ENCODE results near the gene SYTL5.

SYTL5 gene

DNA sequence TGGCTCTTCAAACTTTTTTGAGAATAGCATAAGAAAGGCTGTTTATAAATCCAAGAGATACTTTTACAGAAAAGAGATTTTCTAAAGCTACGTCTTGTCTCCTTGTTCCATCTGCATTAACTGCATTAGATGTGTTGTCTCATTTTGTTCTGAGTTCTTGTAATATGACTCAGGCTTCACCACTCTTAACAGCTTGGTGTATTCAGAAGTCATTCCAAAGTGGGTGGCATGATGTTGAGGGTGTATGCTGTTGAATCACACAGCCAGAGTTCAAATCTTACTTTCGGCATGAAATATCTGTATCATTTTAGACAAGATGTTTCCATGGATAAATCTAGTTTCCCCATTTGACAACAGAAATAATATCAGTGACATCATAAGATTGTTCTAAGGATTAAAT, 30.1 kb downstream of the SYTL5 start:
- H3K4me3 ChIP-seq (ENCODE audit: low read length, poor library complexity, severe bottlenecking), result no peak overlapping the region
- no peaks in the 10 kb centered on the region for H3K4me1 ChIP-seq (ENCODE audit: insufficient read depth, low read length, poor library complexity, severe bottlenecking)
- no peak overlapping the region for H3K9ac ChIP-seq (ENCODE audit: low read depth, low read length, poor library complexity, severe bottlenecking)
- no peak overlapping the region for H2AFZ ChIP-seq (ENCODE audit: low read length)
- no peaks in the 10 kb centered on the region for H3K79me2 ChIP-seq (ENCODE audit: insufficient read depth, low read length)
- H3K4me2 ChIP-seq (ENCODE audit: low read depth, low read length, poor library complexity, severe bottlenecking), result no peak overlapping the region
- H3F3A ChIP-seq (ENCODE audit: low read depth), result no peaks in the 10 kb centered on the region
- TF ChIP-seq, protein P1, sequence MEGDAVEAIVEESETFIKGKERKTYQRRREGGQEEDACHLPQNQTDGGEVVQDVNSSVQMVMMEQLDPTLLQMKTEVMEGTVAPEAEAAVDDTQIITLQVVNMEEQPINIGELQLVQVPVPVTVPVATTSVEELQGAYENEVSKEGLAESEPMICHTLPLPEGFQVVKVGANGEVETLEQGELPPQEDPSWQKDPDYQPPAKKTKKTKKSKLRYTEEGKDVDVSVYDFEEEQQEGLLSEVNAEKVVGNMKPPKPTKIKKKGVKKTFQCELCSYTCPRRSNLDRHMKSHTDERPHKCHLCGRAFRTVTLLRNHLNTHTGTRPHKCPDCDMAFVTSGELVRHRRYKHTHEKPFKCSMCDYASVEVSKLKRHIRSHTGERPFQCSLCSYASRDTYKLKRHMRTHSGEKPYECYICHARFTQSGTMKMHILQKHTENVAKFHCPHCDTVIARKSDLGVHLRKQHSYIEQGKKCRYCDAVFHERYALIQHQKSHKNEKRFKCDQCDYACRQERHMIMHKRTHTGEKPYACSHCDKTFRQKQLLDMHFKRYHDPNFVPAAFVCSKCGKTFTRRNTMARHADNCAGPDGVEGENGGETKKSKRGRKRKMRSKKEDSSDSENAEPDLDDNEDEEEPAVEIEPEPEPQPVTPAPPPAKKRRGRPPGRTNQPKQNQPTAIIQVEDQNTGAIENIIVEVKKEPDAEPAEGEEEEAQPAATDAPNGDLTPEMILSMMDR (conservative IDR thresholded peaks at IDR 0.05; ENCODE audit: low read length), result no peak
- TF ChIP-seq EZH2phosphoT487 (IDR thresholded peaks at IDR 0.05; ENCODE audit: borderline replicate concordance), result no peak
- no peaks in the 10 kb centered on the region for H3K9me3 ChIP-seq (ENCODE audit: insufficient read depth, low read depth, low read length)
- H3K27me3 ChIP-seq (ENCODE audit: insufficient read depth, low read length, poor library complexity, severe bottlenecking), result no peaks in the 10 kb centered on the region
- no peaks in the 10 kb centered on the region for H3K36me3 ChIP-seq (ENCODE audit: insufficient read depth, low read length)
- no peaks in the 10 kb centered on the region for H4K20me1 ChIP-seq (ENCODE audit: insufficient read depth, low read length, poor library complexity, severe bottlenecking)
- no peaks in the 10 kb centered on the region for H3K9me2 ChIP-seq (replicated peaks; ENCODE audit: low read depth, low read length)

DNA sequence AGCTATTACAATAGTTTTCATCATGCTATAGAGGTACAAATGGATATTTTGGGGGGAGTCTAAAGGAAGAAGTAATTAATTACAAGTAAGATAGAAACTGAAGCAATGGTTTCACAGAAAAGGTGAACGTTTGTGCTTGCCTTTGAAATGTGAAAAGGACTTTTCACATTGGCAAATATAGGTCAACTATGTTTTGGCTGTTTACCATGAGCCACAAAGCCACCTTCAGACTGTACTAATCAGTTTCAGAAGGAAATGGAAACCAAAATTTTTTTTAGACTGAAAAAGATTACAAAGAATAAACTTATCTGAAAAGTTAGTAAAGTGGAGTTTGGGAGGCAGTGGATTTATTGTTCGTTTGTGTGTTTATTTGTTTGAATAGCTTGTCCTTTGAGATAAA, 32.1 kb downstream of the SYTL5 start:
- Histone ChIP-seq H4K20me1 (ENCODE audit: insufficient read depth, low read length, poor library complexity, severe bottlenecking) (no peaks in the 10 kb centered on the region), H3K27me3 (ENCODE audit: insufficient read depth, low read length, poor library complexity, severe bottlenecking) (no peaks in the 10 kb centered on the region), H3K4me1 (ENCODE audit: insufficient read depth, low read length, poor library complexity, severe bottlenecking) (no peaks in the 10 kb centered on the region), H3F3A (ENCODE audit: low read depth) (no peaks in the 10 kb centered on the region), H3K4me2 (ENCODE audit: low read depth, low read length, poor library complexity, severe bottlenecking) (no peak overlapping the region), H3K4me3 (ENCODE audit: low read length, poor library complexity, severe bottlenecking) (no peak overlapping the region), H3K9me3 (ENCODE audit: insufficient read depth, low read depth, low read length) (no peaks in the 10 kb centered on the region), H2AFZ (ENCODE audit: low read length) (no peak overlapping the region), H3K36me3 (ENCODE audit: insufficient read depth, low read length) (no peaks in the 10 kb centered on the region), H3K79me2 (ENCODE audit: insufficient read depth, low read length) (no peaks in the 10 kb centered on the region), H3K9me2 (replicated peaks; ENCODE audit: low read depth, low read length) (no peaks in the 10 kb centered on the region), H3K9ac (ENCODE audit: low read depth, low read length, poor library complexity, severe bottlenecking) (no peak overlapping the region)
- TF ChIP-seq EZH2phosphoT487 (IDR thresholded peaks at IDR 0.05; ENCODE audit: borderline replicate concordance), result no peak

DNA sequence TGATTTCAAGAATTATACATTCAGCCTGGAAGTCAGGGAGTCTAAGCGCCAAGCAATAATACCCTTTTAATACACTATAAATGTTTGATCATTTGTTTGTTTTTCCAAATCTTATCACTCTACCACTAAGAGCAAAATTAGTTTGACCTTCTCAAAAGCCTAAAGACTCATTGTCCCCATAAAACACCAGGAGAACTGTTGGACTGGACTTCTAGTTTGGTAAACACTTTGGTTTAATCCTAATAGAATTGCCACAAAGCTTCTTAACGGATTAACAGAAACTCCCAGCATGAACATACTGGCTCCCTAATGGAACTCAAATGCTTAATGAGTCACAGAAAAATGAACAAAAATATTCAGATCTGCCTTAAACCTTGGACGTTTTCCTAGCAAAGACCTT, 34.9 kb downstream of the SYTL5 start:
- TF ChIP-seq, protein P1 (conservative IDR thresholded peaks at IDR 0.05; ENCODE audit: low read length), result no peak
- no peak for TF ChIP-seq EZH2phosphoT487 (IDR thresholded peaks at IDR 0.05; ENCODE audit: borderline replicate concordance)
- Histone ChIP-seq H3K9me2 (replicated peaks; ENCODE audit: low read depth, low read length) (no peaks in the 10 kb centered on the region), H3K27me3 (ENCODE audit: insufficient read depth, low read length, poor library complexity, severe bottlenecking) (no peaks in the 10 kb centered on the region), H4K20me1 (ENCODE audit: insufficient read depth, low read length, poor library complexity, severe bottlenecking) (no peaks in the 10 kb centered on the region), H3K4me1 (ENCODE audit: insufficient read depth, low read length, poor library complexity, severe bottlenecking) (no peaks in the 10 kb centered on the region), H3F3A (ENCODE audit: low read depth) (no peaks in the 10 kb centered on the region), H3K79me2 (ENCODE audit: insufficient read depth, low read length) (no peaks in the 10 kb centered on the region), H3K36me3 (ENCODE audit: insufficient read depth, low read length) (no peaks in the 10 kb centered on the region), H3K4me2 (ENCODE audit: low read depth, low read length, poor library complexity, severe bottlenecking) (no peak overlapping the region), H3K4me3 (ENCODE audit: low read length, poor library complexity, severe bottlenecking) (no peak overlapping the region), H2AFZ (ENCODE audit: low read length) (no peak overlapping the region), H3K9me3 (ENCODE audit: insufficient read depth, low read depth, low read length) (no peaks in the 10 kb centered on the region), H3K9ac (ENCODE audit: low read depth, low read length, poor library complexity, severe bottlenecking) (no peak overlapping the region)

DNA sequence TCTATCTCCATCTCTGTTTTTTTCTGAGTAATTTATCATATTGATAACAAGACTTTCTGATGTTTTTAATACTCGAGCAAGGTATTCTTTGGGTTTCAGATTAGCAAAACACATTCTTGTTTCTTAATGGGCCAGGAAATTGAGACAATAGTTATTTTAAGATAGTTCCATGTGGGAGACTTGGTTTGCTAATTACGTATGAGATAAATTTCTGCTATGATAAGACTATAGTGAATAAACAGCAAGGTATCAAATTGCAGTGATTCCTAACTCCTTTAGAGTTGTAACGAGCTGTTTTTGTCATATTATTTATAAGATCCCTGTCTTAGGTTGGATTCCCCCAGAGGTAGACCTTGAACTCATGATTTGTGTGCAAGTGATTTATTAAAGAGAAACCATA, 38.3 kb downstream of the SYTL5 start:
- Histone ChIP-seq H3K9ac (ENCODE audit: low read depth, low read length, poor library complexity, severe bottlenecking) (no peak overlapping the region), H3K4me3 (ENCODE audit: low read length, poor library complexity, severe bottlenecking) (no peak overlapping the region), H2AFZ (ENCODE audit: low read length) (no peak overlapping the region), H3K79me2 (ENCODE audit: insufficient read depth, low read length) (no peaks in the 10 kb centered on the region), H3F3A (ENCODE audit: low read depth) (no peaks in the 10 kb centered on the region), H3K9me3 (ENCODE audit: insufficient read depth, low read depth, low read length) (no peaks in the 10 kb centered on the region), H3K9me2 (replicated peaks; ENCODE audit: low read depth, low read length) (no peaks in the 10 kb centered on the region), H3K4me2 (ENCODE audit: low read depth, low read length, poor library complexity, severe bottlenecking) (no peak overlapping the region), H3K36me3 (ENCODE audit: insufficient read depth, low read length) (no peaks in the 10 kb centered on the region), H3K27me3 (ENCODE audit: insufficient read depth, low read length, poor library complexity, severe bottlenecking) (no peaks in the 10 kb centered on the region), H4K20me1 (ENCODE audit: insufficient read depth, low read length, poor library complexity, severe bottlenecking) (no peaks in the 10 kb centered on the region), H3K4me1 (ENCODE audit: insufficient read depth, low read length, poor library complexity, severe bottlenecking) (no peaks in the 10 kb centered on the region)
- TF ChIP-seq EZH2phosphoT487 (IDR thresholded peaks at IDR 0.05; ENCODE audit: borderline replicate concordance), result no peak
- TF ChIP-seq, protein P1 (conservative IDR thresholded peaks at IDR 0.05; ENCODE audit: low read length), result no peak

All from Loucy (cell line).